GM23338 (cell line): ENCODE data around the gene C1orf115. TPM values are rescaled to one million over a fixed set of nuclear protein-coding genes. Genes with fewer than 3 reads are reported as not detected.

Source experiments
- EZH2 ChIP-seq: fragments of 200-600 bp; sonication (generic); IDR thresholded peaks from one replicate; pipeline ENCODE4 v1.8.0; 2017; ENCODE audit warnings: antibody characterized with exemption, mild to moderate bottlenecking, low read depth; ENCODE audit not compliant: unreplicated experiment
- REST ChIP-seq: IDR thresholded peaks from one replicate; pipeline ENCODE4 v1.6.1; 2018; ENCODE audit warnings: antibody characterized with exemption; ENCODE audit not compliant: unreplicated experiment
- ZNF462 ChIP-seq: fragments of 250-450 bp; sonication (Bioruptor Pico); IDR thresholded peaks from 2 replicates; pipeline ENCODE4 v1.5.0; 2020; ENCODE audit warnings: mild to moderate bottlenecking, moderate library complexity
- polyA plus RNA-seq: library from polyadenylated mRNA; unstranded; fragments of >200 nt; fragmentation: Nextera tagmentation; extraction: Ambion mirVana; gene quantifications from 2 replicates; pipeline ENCODE4 v1.2.1, GENCODE V29; 2016
- total RNA-seq: library from RNA; depleted of rRNA; stranded (reverse); fragments of >200 nt; shearing (Covaris generic); gene quantifications from 2 replicates; pipeline ENCODE4 v1.2.3, GENCODE V29; 2014

Gene C1orf115
- total and polyA plus RNA-seq, 2 experiments from 2014 or later, result 2.5 to 6.0 TPM

- TF ChIP-seq REST (no peak), ZNF462 (CRISPR knock-in tag) (no peak), EZH2 (no peak)
These were observed 8.8 kb upstream of the C1orf115 start (continued) for GRCh38 chr1:220681220-220681880.
